Neural cell (in vitro differentiated cells): Measurements from ENCODE around the gene SAMD14. TPM values are rescaled to one million over a fixed set of nuclear protein-coding genes. Genes with fewer than 3 reads are reported as not detected.

Experiments used
- H2AFZ ChIP-seq: fragments of 200-600, 300-800 bp; sonication (generic), shearing (Covaris generic); 2 replicates; pipeline ENCODE4 v1.6.0; 2014; ENCODE audit warnings: low read depth, mild to moderate bottlenecking, antibody characterized with exemption, low read length, moderate library complexity
- H3F3A ChIP-seq: fragments of 200-600 bp; shearing (Covaris generic); 2 replicates; pipeline ENCODE4 v1.6.1; 2016; ENCODE audit warnings: mild to moderate bottlenecking, moderate library complexity, mixed read lengths, antibody characterized with exemption, low read length; ENCODE audit not compliant: insufficient read depth, poor library complexity, severe bottlenecking
- H3K27ac ChIP-seq: fragments of 200-600, 300-800 bp; sonication (generic), shearing (Covaris generic); 2 replicates; pipeline ENCODE4 v1.5.1; 2014; ENCODE audit warnings: mild to moderate bottlenecking, low read length, moderate library complexity
- H3K27me3 ChIP-seq: fragments of 300-800, 200-600 bp; sonication (generic), shearing (Covaris generic); 2 replicates; pipeline ENCODE4 v1.6.0; 2014; ENCODE audit warnings: mild to moderate bottlenecking, low read depth, low read length, moderate library complexity; ENCODE audit not compliant: insufficient read depth
- H3K36me3 ChIP-seq: fragments of 300-800, 200-600 bp; sonication (generic), shearing (Covaris generic); 2 replicates; pipeline ENCODE4 v1.5.1; 2014; ENCODE audit warnings: mild to moderate bottlenecking, antibody characterized with exemption, low read length, moderate library complexity; ENCODE audit not compliant: insufficient read depth
- H3K4me2 ChIP-seq: fragments of 300-800, 200-600 bp; sonication (generic), shearing (Covaris generic); 2 replicates; pipeline ENCODE4 v1.6.0; 2014; ENCODE audit warnings: mild to moderate bottlenecking, low read length
- H3K4me3 ChIP-seq: fragments of 300-800, 200-600 bp; sonication (generic), shearing (Covaris generic); 2 replicates; pipeline ENCODE4 v1.5.1; 2014; ENCODE audit warnings: mild to moderate bottlenecking, low read length, moderate library complexity
- H3K79me2 ChIP-seq: fragments of 200-600 bp; shearing (Covaris generic); replicated peaks from 2 replicates; pipeline ENCODE4 v1.6.0; 2014; ENCODE audit warnings: mild to moderate bottlenecking, low read length, moderate library complexity; ENCODE audit not compliant: insufficient read depth
- H3K9ac ChIP-seq: fragments of 300-800, 200-600 bp; sonication (generic), shearing (Covaris generic); 2 replicates; pipeline ENCODE4 v1.6.1; 2016; ENCODE audit warnings: mild to moderate bottlenecking, low read length, mixed read lengths
- H3K9me2 ChIP-seq: fragments of 200-600 bp; shearing (Covaris generic); 2 replicates; pipeline ENCODE4 v1.6.1; 2016; ENCODE audit warnings: mild to moderate bottlenecking, low read length, mixed read lengths; ENCODE audit not compliant: insufficient read depth
- H3K9me3 ChIP-seq: fragments of 200-600, 300-800 bp; sonication (generic), shearing (Covaris generic); 2 replicates; pipeline ENCODE4 v1.6.1; 2016; ENCODE audit warnings: mild to moderate bottlenecking, mixed run types, low read length, moderate library complexity, mixed read lengths
- H4K20me1 ChIP-seq: fragments of 200-600 bp; shearing (Covaris generic); 2 replicates; pipeline ENCODE4 v1.6.1; 2016; ENCODE audit warnings: mild to moderate bottlenecking, mixed run types; ENCODE audit not compliant: insufficient read depth
- CTCF ChIP-seq: fragments of 450-650 bp; IDR thresholded peaks from 2 replicates; pipeline ENCODE4 v1.5.1; 2014; ENCODE audit warnings: antibody characterized with exemption, mild to moderate bottlenecking, moderate library complexity; ENCODE audit not compliant: poor library complexity, severe bottlenecking
- EP300 ChIP-seq: fragments of 450-650 bp; conservative IDR thresholded peaks from 2 replicates; pipeline ENCODE4 v1.6.1; 2014; ENCODE audit warnings: antibody characterized with exemption, mild to moderate bottlenecking, moderate library complexity; ENCODE audit not compliant: poor library complexity, severe bottlenecking
- EZH2 ChIP-seq: fragments of 200-600, 300-800 bp; shearing (Covaris generic), sonication (generic); IDR thresholded peaks from 2 replicates; pipeline ENCODE4 v1.6.1; 2014; ENCODE audit warnings: antibody characterized with exemption, low read length, borderline replicate concordance, mild to moderate bottlenecking; ENCODE audit not compliant: insufficient read depth, poor library complexity, severe bottlenecking
- MXI1 ChIP-seq: fragments of 450-650 bp; conservative IDR thresholded peaks from 2 replicates; pipeline ENCODE4 v1.6.1; 2014; ENCODE audit warnings: antibody characterized with exemption, mild to moderate bottlenecking; ENCODE audit not compliant: poor library complexity, severe bottlenecking
- POLR2AphosphoS5 ChIP-seq: IDR thresholded peaks from 2 replicates; pipeline ENCODE4 v1.6.1; 2012
- RAD21 ChIP-seq: fragments of 450-650 bp; conservative IDR thresholded peaks from 2 replicates; pipeline ENCODE4 v1.6.1; 2014; ENCODE audit warnings: antibody characterized with exemption, mild to moderate bottlenecking, moderate library complexity
- REST ChIP-seq: IDR thresholded peaks from 2 replicates; pipeline ENCODE4 v1.6.1; 2012; ENCODE audit warnings: borderline replicate concordance
- SMC3 ChIP-seq: fragments of 450-650 bp; conservative IDR thresholded peaks from 2 replicates; pipeline ENCODE4 v1.6.1; 2014; ENCODE audit warnings: antibody characterized with exemption, mild to moderate bottlenecking, moderate library complexity; ENCODE audit not compliant: poor library complexity
- TAF1 ChIP-seq: IDR thresholded peaks from 2 replicates; pipeline ENCODE4 v1.6.1; 2012; ENCODE audit warnings: low read depth
- polyA plus RNA-seq: library from polyadenylated mRNA; depleted of rRNA; stranded (reverse); fragments of >200 nt; gene quantifications from 2 replicates; pipeline ENCODE4 v1.2.3, GENCODE V29; 2014

Gene SAMD14
- polyA plus RNA-seq, 1 donor from 2014 or later = 105 TPM

GRCh38 chr17:50145532-50146229 is 15.7 kb upstream of the SAMD14 start:
- Histone ChIP-seq H3K4me3 (peak overlapping the region; percentile 91), H3K36me3 (no peaks in the 10 kb centered on the region), H3K9me3 (no peaks in the 10 kb centered on the region), H3K79me2 (peaks cover 43% of the 10 kb centered on the region), H4K20me1 (peaks cover 40% of the 10 kb centered on the region), H3F3A (no peaks in the 10 kb centered on the region), H3K9ac (peak overlapping the region; percentile 20), H2AFZ (no peak overlapping the region), H3K27me3 (no peaks in the 10 kb centered on the region), H3K9me2 (no peaks in the 10 kb centered on the region), H3K4me2 (peak overlapping the region; percentile 19), H3K27ac (no peak overlapping the region)
- TF ChIP-seq SMC3 (no peak), CTCF (no peak), EZH2 (no peak), RAD21 (no peak), MXI1 (no peak), POLR2AphosphoS5 (no peak), REST (no peak), EP300 (no peak), TAF1 (no peak)

GRCh38 chr17:50144845-50145531 is 15.0 kb upstream of the SAMD14 start:
- no peaks in the 10 kb centered on the region for H3K27me3 ChIP-seq
- peaks cover 36% of the 10 kb centered on the region for H3K79me2 ChIP-seq
- H4K20me1 ChIP-seq = peaks cover 40% of the 10 kb centered on the region
- no peak overlapping the region for H3K4me2 ChIP-seq
- TF ChIP-seq POLR2AphosphoS5 (no peak), SMC3 (no peak), EZH2 (no peak), REST (no peak)
- no peak overlapping the region for H3K27ac ChIP-seq
- H3K9ac ChIP-seq = no peak overlapping the region
- H2AFZ ChIP-seq = no peak overlapping the region
- no peaks in the 10 kb centered on the region for H3F3A ChIP-seq
- peaks cover 5% of the 10 kb centered on the region for H3K36me3 ChIP-seq
- H3K4me3 ChIP-seq = peak overlapping the region; percentile 91
- H3K9me2 ChIP-seq = no peaks in the 10 kb centered on the region
- no peaks in the 10 kb centered on the region for H3K9me3 ChIP-seq
